Gastroesophageal sphincter (tissue), 3 donors: ENCODE measurements around the gene STIM2.

Source experiments
- CTCF ChIP-seq, 4 experiments: fragments of 200-600 bp in 2 of 4; fragments of 450-650 bp in 2 of 4; sonication (generic) in 1 of 4; IDR thresholded peaks; one replicate each; pipeline ENCODE4 v1.5.1; 2017 to 2019; ENCODE audit warnings: antibody characterized with exemption in 4 of 4, mild to moderate bottlenecking in 2 of 4, moderate library complexity in 2 of 4
- POLR2A ChIP-seq, 2 donors: fragments of 450-650 bp; IDR thresholded peaks; one replicate each; pipeline ENCODE4 v1.6.1; 2017; ENCODE audit warnings: antibody characterized with exemption in 2 of 2, mild to moderate bottlenecking in 2 of 2, moderate library complexity in 1 of 2

GRCh38 chr4:27049239-27049829 lies 188.7 kb downstream of the STIM2 start:
- TF ChIP-seq POLR2A (IDR thresholded peaks at IDR 0.05) (no peak), CTCF (IDR thresholded peaks at IDR 0.05) (no peak)
